ENCODE results near the gene LMBRD1. TPM values are rescaled to one million over a fixed set of nuclear protein-coding genes. Genes with fewer than 3 reads are reported as not detected.
"Not testable (repeated sequence)": the region's sequence is repeated elsewhere in the genome, so short reads cannot be mapped to it uniquely, and the experiment has no call there.

LMBRD1 gene
- total RNA-seq (2014; rRNA removed) = 25.0 and 29.7 TPM in 2 replicates
- polyA plus RNA-seq (2012) = 13.1 TPM

DNA sequence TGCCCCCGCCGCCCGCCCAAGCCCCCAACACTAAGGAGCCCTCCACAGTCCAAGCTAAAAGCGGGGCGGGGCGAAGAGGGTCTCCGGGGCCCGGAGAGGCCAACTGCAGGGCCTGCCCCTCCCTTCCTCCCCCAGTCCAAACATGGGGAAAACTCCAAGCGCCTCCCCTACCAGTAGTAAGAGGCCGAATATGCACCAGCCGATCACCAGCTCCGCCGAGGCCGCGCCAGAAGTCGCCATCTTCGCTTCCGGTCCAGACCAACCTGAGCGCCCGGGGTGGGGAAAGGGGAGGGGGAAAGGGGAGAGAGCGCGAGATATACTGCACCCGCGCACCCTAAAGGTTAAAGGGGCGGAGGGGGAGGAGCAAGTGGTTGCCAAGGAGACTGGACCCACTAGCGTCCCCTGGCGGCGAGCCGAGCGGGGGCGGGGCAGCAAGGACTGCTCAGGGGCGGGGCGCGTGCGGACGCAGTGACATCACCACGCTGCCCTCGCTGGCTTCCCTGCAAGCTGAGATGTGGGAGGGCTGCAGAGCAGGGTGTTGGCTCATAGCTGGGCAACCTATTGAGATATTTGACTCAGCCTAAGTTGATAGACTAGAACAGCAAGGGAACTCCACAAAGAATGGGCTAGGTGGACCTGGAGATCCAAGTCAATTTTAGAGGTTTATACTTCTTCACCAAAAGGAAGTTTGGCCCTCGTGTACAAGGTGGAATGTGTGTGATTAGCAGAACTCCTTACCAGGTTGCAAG, at the start of gene LMBRD1:
Gene LMBRD1, minus strand, starts transcription at position 369 of the 749 bp plus-strand sequence. Its CDS starts 129 bp downstream, at position 240.
- peak; percentile 93 for DNase-seq (ENCODE audit: low read depth)

DNA sequence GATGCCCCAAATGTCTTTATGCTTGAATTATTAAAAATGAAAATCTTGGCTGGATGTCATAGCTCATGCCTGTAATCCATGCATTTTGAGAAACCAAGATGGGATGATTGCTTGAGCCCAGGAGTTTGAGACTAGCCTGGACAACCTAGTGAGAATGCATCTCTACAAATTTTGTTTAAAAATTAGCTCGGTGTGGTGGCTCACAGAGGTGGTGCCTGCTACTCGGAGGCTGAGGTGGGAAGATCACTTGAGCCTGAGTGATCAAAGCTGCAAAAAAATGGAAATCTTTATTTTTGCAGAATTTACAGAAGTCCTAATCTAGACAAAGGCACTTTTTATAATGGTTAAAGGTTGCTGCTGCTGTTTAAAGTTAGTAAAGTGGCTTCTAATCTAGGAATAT, 49.5 kb upstream of the LMBRD1 start:
- no peak for DNase-seq (ENCODE audit: low read depth)

DNA sequence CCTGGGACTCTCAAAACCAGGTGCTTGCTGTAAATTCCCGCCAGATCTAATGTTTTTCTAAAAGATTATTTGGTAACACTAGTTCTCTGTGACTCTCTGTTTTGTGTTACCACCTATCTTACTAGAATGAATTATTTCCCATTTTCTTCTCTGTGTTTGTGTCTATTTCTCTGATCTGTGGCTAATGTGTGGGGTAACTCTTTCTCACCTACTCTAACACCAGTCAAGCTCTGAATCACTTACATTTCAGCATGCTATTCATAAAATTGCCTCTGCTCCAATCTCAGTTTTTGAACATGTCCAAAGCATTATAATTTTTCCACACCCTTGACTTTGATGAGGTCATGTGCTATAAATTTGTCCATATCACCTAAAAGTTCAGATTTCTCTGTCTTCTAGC, 46.4 kb upstream of the LMBRD1 start:
- DNase-seq (ENCODE audit: low read depth) = no peak

DNA sequence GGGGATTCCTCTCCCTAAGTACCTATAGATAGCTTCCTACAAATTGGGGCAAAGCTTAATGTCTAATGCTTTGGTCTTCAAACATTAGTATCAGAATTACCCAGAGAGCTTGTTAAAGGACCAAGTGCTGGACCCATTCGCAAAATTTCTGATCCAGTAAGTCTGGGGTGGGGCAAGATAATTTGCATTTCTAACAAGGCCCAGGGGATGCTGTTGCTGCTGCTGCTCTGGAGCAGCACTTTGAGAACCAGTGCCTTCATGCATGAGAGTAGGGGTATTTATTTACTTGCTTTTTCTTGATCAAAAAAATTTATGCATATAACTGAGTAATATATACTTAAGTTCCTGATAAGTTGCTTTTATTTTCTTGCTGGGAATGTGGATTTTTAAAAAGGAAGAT, 45.1 kb upstream of the LMBRD1 start:
- DNase-seq (ENCODE audit: low read depth) = no peak

DNA sequence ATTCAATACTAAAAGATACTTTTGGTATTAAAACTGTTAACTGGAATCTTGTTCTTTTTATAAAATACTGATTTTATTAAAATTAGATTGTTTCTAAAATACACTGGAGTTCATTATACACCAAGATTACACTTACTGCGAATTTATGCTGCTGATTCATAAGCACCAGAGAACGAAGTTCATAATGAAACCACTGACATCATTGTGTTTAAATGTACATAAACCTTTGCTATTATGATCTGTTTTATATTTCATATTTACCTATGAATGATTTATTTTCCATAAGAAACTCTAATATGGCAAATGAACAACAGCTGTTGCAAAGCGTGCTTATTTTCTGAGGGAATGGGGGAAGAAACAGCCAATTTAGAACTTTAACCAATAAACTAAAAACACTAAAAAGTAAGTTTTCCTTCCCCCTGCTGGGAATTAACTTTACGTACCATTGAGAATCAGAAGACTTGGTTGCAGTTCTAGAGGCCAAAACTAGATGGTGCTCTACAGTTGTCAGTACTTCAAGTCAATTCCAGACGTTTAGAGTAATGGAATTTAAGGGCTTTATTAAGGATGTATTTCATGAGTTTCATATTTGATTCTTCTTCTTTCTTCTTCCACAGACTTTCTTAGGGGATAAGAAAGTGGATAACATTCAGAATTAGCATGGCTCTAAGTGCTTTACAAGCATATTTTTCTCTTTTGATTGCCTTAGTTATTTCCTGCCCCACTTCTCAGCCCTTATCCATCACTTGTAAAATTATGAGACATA, 38.8 kb upstream of the LMBRD1 start:
- DNase-seq (ENCODE audit: low read depth) = peak; percentile 78

DNA sequence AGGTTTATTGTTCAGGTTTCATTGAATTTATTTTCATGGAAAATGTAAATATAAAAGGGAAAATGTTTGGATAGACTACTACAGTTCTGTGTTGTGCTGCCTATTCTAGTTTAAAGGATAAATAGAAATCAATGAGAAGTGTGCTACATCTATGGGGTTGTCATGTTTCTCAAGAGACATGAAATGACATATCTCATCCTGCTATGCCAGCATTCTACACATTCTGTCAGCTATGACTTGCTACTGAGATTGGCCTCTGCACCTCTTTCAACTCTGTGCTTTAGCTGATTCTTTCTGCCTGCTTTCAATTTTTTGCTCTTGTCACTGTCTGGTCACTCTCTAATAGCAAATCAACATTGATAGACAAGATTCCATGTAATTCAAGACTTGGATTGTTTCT, 35.7 kb upstream of the LMBRD1 start:
- DNase-seq (ENCODE audit: low read depth) = no peak

DNA sequence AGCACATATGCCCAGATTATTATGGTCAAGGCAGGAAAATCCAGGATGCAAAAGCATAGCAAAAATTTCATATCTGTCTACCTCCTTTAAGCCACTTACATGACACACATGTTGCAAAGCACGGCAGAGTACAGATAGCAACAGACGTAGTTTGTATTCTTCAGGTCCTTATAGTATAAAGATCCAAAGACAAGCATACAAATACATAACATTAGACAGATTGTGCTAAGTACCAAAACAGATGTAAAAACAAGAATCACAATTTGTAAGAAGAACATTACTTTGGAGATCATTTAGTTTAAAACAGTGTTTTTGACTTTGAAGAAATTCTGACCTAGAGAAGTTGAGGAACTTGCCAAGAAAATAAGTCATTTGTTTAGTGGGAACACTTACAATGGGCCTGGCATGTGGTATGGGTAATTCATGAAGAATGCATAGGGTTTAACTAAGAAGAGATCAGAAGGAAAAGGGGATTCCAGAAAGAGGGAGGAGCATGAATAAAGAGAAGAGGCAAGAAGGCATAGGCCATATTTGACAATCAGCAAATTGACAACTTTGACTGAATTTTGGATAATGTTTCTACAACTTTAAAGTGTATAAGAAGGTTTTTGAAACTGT, 30.6 kb upstream of the LMBRD1 start:
- peak; percentile 54 for DNase-seq (ENCODE audit: low read depth)

DNA sequence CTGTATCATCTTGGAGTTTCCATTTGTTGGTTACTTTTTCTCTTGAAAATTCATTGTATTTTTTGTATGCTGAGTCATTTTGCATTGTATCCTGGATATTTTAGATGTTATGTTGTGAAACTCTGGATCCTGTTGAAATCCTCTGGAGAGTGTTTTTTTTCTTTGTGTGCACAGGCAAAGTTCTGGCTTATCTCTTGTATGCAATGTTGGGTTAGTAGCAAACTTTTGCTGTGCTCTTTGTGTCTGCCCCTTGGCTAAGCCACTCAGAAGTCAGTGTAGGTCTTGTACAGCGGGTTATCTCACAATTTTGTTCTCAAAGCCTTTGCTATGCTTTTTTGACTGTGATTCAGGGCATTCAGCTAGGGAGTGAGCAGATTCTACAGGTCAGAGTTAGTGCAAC, 29.1 kb upstream of the LMBRD1 start:
- DNase-seq (ENCODE audit: low read depth) = peak; percentile 55

DNA sequence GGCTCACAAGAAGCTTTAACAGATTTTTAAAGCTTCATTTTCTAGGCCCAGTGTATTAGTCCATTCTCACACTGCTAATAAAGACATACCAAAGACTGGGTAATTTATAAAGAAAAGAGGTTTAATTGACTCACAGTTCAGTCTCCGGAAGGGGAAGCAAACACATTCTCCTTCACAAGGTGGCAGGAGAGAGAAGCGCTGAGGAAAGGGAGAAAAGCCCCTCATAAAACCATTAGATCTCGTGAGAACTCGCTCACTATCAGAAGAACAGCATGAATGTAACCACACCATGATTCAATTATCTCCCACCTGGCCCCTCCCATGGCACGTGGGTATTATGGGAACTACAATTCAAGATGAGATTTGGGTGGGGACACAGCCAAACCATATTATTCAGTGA, 27.5 kb upstream of the LMBRD1 start:
- DNase-seq (ENCODE audit: low read depth) = not testable (repeated sequence)

DNA sequence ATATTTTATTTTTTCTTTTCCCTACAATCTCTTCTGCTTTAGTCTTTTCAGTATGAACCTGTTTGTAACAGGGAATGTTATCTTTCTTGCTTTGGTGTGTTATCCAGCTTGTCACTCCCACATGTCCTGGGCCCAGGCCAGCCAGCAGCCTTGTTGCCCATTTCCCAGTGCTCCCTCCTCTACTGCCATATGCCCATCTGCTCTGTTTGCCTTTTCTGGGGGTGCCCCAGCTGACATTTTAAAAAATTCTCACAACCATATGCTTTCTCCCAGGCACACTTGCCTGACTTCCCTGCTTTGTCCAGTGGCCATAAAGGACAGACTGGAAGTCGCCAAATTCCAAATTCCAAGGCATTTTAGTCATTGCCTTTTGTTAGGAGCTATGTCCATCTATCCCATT, 23.6 kb upstream of the LMBRD1 start:
- no peak for DNase-seq (ENCODE audit: low read depth)

DNA sequence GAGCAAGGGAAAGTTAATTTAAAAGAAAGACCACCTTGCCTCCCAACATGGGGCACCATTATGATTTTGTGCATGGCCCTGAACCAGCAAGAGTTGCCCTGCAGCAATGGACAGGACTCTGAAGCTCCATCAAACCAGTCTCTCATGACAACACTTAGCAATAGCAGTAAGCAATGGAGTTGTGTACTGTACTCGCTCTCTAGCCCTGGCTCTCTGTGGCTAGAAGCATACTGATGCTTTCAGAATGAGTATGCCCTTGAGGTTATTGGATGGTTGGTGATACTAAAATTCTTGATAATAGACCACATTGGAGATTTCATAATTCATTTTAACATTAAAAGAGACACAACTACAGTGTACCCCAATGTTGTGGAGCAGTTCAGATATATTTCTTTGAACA, 23.2 kb upstream of the LMBRD1 start:
- no peak for DNase-seq (ENCODE audit: low read depth)

DNA sequence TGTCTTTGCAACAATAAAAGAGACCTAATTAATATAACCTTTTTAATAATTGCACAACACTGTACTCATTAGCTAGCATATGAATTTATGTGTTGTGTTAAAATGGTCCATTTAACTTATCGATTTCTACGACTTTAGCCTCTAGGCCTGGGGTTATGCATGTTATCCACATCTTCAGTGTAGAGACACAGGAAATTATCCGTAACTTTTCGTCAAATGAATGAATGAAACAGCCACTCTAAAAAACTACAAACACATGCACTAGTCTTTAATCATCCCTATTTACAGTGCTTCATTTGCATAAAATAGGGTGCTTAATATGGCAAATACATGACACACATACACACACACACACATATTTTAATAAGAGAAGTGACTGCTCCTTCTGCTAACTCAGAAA, 22.3 kb upstream of the LMBRD1 start:
- no peak for DNase-seq (ENCODE audit: low read depth)

DNA sequence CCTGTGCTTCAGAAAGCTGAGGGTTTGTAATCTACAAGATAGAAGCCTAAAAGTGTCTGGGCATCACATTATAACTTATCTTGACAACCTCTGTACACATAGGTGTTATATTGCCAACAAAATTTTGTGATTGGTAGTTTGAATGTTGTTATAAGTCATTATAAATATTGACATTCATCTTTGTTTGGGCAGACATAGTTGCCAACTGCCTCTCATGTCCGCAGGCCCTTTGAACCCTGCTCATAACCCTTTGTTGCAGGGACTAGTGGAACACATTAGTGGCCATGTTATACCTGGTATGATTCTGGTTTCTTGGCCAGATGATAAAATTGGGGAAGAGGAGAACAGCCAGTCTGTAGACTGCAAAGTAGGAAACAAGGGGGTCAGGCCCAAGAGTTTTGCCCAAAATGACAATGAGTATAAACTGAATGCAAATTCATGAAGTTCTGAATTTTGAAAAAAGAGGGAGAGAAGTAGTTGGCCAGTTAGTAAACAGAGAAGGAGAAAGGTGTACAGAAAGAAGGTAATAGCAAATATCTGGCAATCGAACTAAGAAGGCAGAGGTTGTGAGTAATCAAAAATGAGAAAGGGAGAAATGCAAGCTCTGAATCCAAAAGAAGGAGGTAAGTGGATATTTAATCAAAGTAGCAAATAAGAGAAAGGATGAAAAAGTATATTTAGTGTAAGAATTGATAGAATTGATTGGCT, 21.6 kb upstream of the LMBRD1 start:
- DNase-seq (ENCODE audit: low read depth) = no peak

DNA sequence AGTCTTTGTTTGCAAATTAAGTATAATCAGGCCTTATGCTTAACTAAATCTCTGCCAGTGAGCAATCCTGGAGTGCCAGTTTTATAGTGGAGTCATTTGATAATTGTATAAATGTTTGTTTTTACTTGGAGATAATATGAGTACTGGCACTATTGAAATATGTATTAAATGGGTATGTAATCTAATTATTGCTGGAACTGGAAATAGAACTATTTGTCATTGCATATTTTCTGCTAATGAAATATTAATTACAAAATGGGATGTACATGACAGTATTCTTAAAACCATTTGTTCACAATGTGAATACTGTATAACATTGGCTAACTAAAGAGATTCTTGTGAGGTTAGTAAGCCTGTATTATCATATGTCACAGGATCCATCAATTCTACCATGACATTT, 20.5 kb upstream of the LMBRD1 start:
- DNase-seq (ENCODE audit: low read depth) = no peak

DNA sequence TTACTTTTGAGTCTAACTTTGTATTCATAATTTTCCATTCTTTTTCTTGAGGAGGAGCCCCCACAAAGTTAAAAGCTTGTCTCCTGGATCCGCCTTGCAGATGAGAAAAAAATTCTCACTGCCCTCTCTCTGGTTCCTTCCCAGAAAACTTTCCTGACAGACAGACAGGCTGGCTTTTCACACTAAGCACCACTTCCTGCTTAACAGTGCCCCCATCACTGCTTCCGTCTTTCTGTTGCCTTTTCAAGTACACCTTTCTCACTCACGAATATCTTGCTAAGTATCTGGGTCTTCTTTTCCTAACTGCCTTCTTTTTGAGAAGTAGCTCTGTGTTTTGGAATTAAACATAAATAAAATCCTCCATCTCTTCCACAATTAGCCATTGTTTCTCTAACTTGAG, 19.8 kb upstream of the LMBRD1 start:
- no peak for DNase-seq (ENCODE audit: low read depth)

DNA sequence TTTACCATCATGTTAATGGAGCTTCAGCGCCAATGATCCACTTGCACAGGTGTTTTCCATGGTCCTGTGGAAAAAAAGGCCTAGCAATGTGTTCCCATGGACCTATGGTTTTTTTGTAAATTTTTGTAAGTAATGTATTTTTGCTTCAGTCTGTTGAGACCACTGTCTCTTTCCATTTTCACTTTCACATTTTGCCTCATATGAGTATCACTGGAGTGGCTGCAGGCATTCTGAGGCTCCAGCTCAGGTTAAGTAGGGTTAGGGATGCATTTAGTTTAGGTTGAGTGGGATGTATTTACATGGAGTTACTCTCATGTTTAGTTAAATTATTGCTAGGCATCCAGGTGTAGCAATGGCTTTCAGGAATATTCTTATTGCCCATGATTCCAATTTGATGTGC, 19.2 kb upstream of the LMBRD1 start:
- no peak for DNase-seq (ENCODE audit: low read depth)

DNA sequence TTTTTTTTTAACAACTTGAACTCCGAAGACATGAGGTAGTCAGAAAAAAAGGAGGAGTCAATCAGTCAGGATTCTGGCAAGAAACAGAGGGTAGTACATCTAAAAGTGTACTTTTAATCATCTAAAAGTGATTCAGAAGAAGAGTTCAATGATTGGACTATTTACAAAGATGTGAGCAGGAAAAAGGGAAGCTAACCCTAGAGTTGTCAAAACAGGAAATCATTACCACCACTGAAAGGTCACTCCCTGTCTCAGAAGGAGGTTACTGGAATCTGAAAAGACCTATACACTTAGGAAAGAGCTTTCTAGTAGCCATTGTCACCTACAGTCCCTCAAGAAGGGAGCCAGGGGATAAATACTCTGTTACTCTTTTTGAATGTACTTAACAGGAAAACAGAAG, 16.7 kb upstream of the LMBRD1 start:
- no peak for DNase-seq (ENCODE audit: low read depth)

DNA sequence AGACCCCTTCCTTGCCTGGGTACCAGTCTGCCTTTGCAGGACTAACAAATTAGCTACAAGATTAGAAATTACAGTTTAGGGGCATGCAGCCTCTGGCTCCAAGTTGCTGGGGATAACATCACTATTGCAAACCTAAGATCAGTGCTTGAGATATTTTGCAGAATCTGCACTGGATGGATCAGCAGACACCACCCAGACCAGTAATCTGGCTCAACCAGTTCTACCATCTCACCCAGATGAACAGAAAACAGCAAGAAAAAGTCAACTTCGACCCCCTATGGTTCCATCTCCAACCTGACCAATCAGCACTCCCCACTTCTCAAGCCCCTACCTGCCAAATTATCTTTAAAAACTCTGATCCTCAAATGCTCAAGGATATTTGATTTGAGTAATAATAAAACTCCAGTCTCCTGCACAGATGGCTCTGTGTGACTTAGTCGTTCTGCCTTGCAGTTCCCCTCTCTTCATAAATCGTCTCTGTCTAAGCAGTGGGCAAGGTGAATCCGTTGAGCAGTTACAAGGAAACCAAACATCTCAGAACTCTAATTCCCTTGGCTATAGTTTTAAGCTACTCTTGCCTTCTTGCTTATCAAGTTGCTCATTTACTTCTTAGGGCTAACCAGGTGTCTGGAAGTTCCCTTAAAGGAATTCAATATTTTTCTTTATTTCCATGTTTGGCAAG, 16.1 kb upstream of the LMBRD1 start:
- no peak for DNase-seq (ENCODE audit: low read depth)

DNA sequence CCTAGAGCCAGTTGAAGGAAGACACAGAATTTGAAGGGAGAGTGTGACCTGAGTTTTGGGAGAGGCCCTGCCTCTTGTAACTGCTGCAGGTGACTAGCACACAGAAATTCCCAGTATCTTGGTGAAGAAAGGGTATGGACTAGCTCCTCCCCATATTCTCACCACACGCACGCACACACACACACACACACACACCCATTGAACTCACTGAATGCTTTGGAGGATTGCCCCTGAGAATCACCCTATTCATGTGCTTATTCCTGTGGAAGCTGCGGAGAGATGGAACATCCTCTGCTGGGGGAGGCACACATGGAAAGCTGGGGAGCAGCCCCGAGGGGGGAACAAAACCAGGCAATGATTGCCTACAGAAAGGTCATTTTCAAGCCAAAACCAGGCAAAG, 6.2 kb upstream of the LMBRD1 start:
- no peak for DNase-seq (ENCODE audit: low read depth)

DNA sequence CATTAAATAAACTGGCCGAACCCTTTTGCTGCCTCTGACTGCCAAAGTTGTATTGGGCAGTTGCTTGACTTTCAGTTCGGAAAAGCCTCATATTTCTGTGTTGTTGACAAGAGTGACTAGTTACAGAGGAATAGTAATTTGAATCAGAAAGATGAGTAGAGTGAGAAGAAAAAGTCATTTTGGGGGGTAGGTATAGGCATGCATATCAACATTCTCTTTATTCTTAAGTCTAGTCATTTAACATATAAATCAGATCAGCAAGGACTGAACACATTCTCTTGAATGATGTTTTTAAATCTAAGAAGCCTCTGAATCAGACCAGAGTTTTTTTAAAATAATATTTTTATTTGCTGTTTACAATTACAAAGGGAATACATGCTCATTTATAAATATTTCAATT, 4.9 kb upstream of the LMBRD1 start:
- no peak for DNase-seq (ENCODE audit: low read depth)

DNA sequence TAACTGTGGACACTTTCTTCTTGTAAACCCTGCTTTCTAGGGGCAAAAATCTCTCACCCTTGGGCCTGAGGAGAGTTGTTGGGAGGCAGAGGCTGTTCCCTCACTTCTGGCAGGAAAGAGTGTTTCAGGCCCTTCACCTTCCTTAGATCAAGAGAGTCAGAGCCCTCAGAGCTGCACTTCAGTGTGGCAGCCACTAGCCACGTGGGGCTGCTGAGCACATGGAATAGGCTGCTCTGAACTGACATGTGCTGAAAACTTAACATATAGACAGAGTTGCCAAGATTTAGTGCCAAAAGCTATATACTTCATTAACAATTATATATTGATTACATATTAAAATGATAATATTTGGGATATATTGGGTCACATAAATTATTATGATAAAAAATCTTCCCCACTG, 4.4 kb upstream of the LMBRD1 start:
- DNase-seq (ENCODE audit: low read depth) = no peak
